Fibroblast of lung (primary cell): Measurements from ENCODE around the gene ITM2C. TPM values are rescaled to one million over a fixed set of nuclear protein-coding genes. Genes with fewer than 3 reads are reported as not detected.

Experiments used
- DNase-seq, 2 donors: peaks; one replicate each; pipeline versions ENCODE4 v3.0.0 to v3.0.0-alpha.2; 2010; ENCODE audit warnings: low read depth in 2 of 2
- H2AFZ ChIP-seq: 2 replicates; pipeline ENCODE4 v1.5.1; 2012; ENCODE audit warnings: low read length, control low read depth, inconsistent platforms
- H3K27ac ChIP-seq: 2 replicates; pipeline ENCODE4 v1.5.1; 2011; ENCODE audit warnings: low read length, control low read depth; ENCODE audit not compliant: insufficient read depth
- H3K27me3 ChIP-seq: 2 replicates; pipeline ENCODE4 v1.5.1; 2011; ENCODE audit warnings: mild to moderate bottlenecking, low read length; ENCODE audit not compliant: control insufficient read depth, insufficient read depth
- H3K36me3 ChIP-seq: 2 replicates; pipeline ENCODE4 v1.5.1; 2011; ENCODE audit warnings: low read length; ENCODE audit not compliant: control insufficient read depth, insufficient read depth
- H3K4me1 ChIP-seq: 2 replicates; pipeline ENCODE4 v1.5.1; 2011; ENCODE audit warnings: low read length; ENCODE audit not compliant: control insufficient read depth, insufficient read depth; ENCODE audit errors: extremely low read depth
- H3K4me2 ChIP-seq: 2 replicates; pipeline ENCODE4 v1.5.1; 2011; ENCODE audit warnings: low read length, control low read depth; ENCODE audit not compliant: insufficient read depth; ENCODE audit errors: extremely low read depth
- H3K4me3 ChIP-seq, 4 experiments: fragments of 200-600 bp in 1 of 4; sonication (generic) in 1 of 4; replicated peaks in 1 of 4; 2 replicates each; pipeline ENCODE4 v1.5.1; 2011 to 2016; ENCODE audit warnings: low read length in 4 of 4, low read depth in 3 of 4, mild to moderate bottlenecking in 3 of 4, control low read depth in 2 of 4, inconsistent platforms in 1 of 4, mixed read lengths in 1 of 4; ENCODE audit not compliant: insufficient read depth in 1 of 4; ENCODE audit errors: control extremely low read depth in 1 of 4
- H3K79me2 ChIP-seq: 2 replicates; pipeline ENCODE4 v1.5.1; 2012; ENCODE audit warnings: mild to moderate bottlenecking, low read length, inconsistent platforms; ENCODE audit not compliant: control insufficient read depth, insufficient read depth
- H3K9ac ChIP-seq: 2 replicates; pipeline ENCODE4 v1.5.1; 2011; ENCODE audit warnings: mild to moderate bottlenecking, low read length, control low read depth; ENCODE audit not compliant: insufficient read depth
- H3K9me3 ChIP-seq: 2 replicates; pipeline ENCODE4 v1.5.1; 2012; ENCODE audit warnings: low read depth, low read length; ENCODE audit not compliant: control insufficient read depth, insufficient read depth
- H4K20me1 ChIP-seq: 2 replicates; pipeline ENCODE4 v1.5.1; 2011; ENCODE audit warnings: low read length; ENCODE audit not compliant: control insufficient read depth, insufficient read depth; ENCODE audit errors: extremely low read depth
- EZH2 ChIP-seq: IDR thresholded peaks from 2 replicates; pipeline ENCODE4 v1.5.1; 2012; ENCODE audit warnings: low read length, control low read depth, mild to moderate bottlenecking; ENCODE audit errors: missing control alignments
- polyA plus RNA-seq, 2 donors: library from polyadenylated mRNA; depleted of rRNA in 1 of 2; stranded (reverse) in 1 of 2; unstranded in 1 of 2; fragments of >200 nt; gene quantifications; 2 replicates each; pipeline ENCODE4 v1.2.1, GENCODE V29; 2011 to 2012; ENCODE audit warnings: missing spikeins in 1 of 2
- total RNA-seq: library from RNA; depleted of rRNA; stranded (reverse); fragments of >200 nt; gene quantifications from 2 replicates; pipeline ENCODE4 v1.2.1, GENCODE V29; 2014
- TF ChIP-seq, protein P1 (sequence below), 2 donors: IDR thresholded peaks in 1 of 2; conservative IDR thresholded peaks in 1 of 2; 1 replicate in 1 of 2; 2 replicates in 1 of 2; pipeline ENCODE4 v1.5.1; 2011 to 2012; ENCODE audit warnings: low read length in 2 of 2, control low read depth in 1 of 2, inconsistent platforms in 1 of 2, low read depth in 1 of 2, mild to moderate bottlenecking in 1 of 2

The ITM2C gene
- total and polyA plus RNA-seq, 2 donors (not counting 1 experiment from before 2014, with no cell fraction given), result 77.3 to 236 TPM

- Histone ChIP-seq H3K9ac (no peak overlapping the region), H3K9me3 (no peaks in the 10 kb centered on the region), H3K79me2 (no peaks in the 10 kb centered on the region), H4K20me1 (no peaks in the 10 kb centered on the region), H3K4me3 (no peak overlapping the region), H3K27ac (no peak overlapping the region), H3K4me1 (no peaks in the 10 kb centered on the region), H2AFZ (no peak overlapping the region), H3K4me2 (no peak overlapping the region), H3K27me3 (peaks cover 20% of the 10 kb centered on the region), H3K36me3 (no peaks in the 10 kb centered on the region)
- DNase-seq, result no peak
- no peak for TF ChIP-seq EZH2
- TF ChIP-seq, protein P1, sequence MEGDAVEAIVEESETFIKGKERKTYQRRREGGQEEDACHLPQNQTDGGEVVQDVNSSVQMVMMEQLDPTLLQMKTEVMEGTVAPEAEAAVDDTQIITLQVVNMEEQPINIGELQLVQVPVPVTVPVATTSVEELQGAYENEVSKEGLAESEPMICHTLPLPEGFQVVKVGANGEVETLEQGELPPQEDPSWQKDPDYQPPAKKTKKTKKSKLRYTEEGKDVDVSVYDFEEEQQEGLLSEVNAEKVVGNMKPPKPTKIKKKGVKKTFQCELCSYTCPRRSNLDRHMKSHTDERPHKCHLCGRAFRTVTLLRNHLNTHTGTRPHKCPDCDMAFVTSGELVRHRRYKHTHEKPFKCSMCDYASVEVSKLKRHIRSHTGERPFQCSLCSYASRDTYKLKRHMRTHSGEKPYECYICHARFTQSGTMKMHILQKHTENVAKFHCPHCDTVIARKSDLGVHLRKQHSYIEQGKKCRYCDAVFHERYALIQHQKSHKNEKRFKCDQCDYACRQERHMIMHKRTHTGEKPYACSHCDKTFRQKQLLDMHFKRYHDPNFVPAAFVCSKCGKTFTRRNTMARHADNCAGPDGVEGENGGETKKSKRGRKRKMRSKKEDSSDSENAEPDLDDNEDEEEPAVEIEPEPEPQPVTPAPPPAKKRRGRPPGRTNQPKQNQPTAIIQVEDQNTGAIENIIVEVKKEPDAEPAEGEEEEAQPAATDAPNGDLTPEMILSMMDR (conservative IDR thresholded peaks at IDR 0.05 in 1 of 2, IDR thresholded peaks at IDR 0.05 in 1 of 2; ENCODE audit: low read depth in 1 of 2, low read length in 2 of 2), result no peak
Observed at GRCh38 chr2:230899287-230899686, 34.5 kb downstream of the ITM2C start.

GRCh38 chr2:230899786-230900185 lies 35.0 kb downstream of the ITM2C start:
- no peak for DNase-seq
- H3K27ac ChIP-seq, result no peak overlapping the region
- no peak for TF ChIP-seq EZH2
- TF ChIP-seq, protein P1 (conservative IDR thresholded peaks at IDR 0.05 in 1 of 2, IDR thresholded peaks at IDR 0.05 in 1 of 2; ENCODE audit: low read depth in 1 of 2, low read length in 2 of 2), result no peak

GRCh38 chr2:230900336-230900995 lies 35.7 kb downstream of the ITM2C start:
- no peak overlapping the region for H3K27ac ChIP-seq
- no peak for TF ChIP-seq EZH2
- H3K36me3 ChIP-seq, result no peaks in the 10 kb centered on the region
- no peak overlapping the region for H3K4me2 ChIP-seq
- no peak for DNase-seq
- no peaks in the 10 kb centered on the region for H4K20me1 ChIP-seq
- no peaks in the 10 kb centered on the region for H3K9me3 ChIP-seq
- no peaks in the 10 kb centered on the region for H3K79me2 ChIP-seq
- H3K27me3 ChIP-seq, result peaks cover 20% of the 10 kb centered on the region
- H2AFZ ChIP-seq, result no peak overlapping the region
- H3K9ac ChIP-seq, result no peak overlapping the region
- H3K4me1 ChIP-seq, result no peaks in the 10 kb centered on the region
- H3K4me3 ChIP-seq, result no peak overlapping the region

More at GRCh38 chr2:230899786-230900185, 35.0 kb downstream of the ITM2C start:
- Histone ChIP-seq H3K4me1 (no peaks in the 10 kb centered on the region), H3K79me2 (no peaks in the 10 kb centered on the region), H3K4me3 (no peak overlapping the region), H3K9me3 (no peaks in the 10 kb centered on the region), H3K9ac (no peak overlapping the region), H4K20me1 (no peaks in the 10 kb centered on the region), H3K4me2 (no peak overlapping the region), H3K36me3 (no peaks in the 10 kb centered on the region), H3K27me3 (peaks cover 20% of the 10 kb centered on the region), H2AFZ (no peak overlapping the region)
